Measurements from ENCODE around the gene SIPA1L3. TPM values are rescaled to one million over a fixed set of nuclear protein-coding genes. Genes with fewer than 3 reads are reported as not detected.

SIPA1L3 gene
- total RNA-seq, 4 donors from 2014 or later, result 11.1 to 25.3 (median 14.5) TPM

DNA sequence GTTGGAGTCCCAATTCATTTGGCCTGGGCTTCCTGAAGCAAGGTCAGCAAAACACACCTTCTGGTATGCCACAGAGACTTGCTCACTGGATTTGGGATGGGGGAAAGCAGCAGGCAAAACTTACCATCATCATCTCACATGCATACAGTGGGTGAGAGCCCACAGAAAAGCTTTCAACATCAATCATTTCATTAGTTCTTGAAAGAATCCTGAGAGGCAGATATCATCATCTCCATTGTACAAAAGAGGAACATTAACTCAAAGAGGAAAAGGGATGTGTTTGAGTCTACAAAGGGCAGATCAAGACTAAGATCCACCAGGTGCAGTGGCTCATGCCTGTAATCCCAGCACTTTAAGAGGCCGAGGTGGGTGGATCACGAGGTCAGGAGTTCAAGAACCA is 7.0 kb upstream of the SIPA1L3 start:
- no peak overlapping the region for H3K4me3 ChIP-seq
- DNase-seq, result no peak
- no peaks in the 10 kb centered on the region for H3K36me3 ChIP-seq
- intact Hi-C loops (cut with DNase I), result loop anchor here (5.0 kb wide), 1 partner anchor 327 kb away; no protein-coding TSS in a partner anchor
- WGBS, 2 donors, result 65 to 81% methylated on average over 2 of the region's 2 CpGs
- H3K4me1 ChIP-seq, result no peaks in the 10 kb centered on the region
- TF ChIP-seq, protein P1, sequence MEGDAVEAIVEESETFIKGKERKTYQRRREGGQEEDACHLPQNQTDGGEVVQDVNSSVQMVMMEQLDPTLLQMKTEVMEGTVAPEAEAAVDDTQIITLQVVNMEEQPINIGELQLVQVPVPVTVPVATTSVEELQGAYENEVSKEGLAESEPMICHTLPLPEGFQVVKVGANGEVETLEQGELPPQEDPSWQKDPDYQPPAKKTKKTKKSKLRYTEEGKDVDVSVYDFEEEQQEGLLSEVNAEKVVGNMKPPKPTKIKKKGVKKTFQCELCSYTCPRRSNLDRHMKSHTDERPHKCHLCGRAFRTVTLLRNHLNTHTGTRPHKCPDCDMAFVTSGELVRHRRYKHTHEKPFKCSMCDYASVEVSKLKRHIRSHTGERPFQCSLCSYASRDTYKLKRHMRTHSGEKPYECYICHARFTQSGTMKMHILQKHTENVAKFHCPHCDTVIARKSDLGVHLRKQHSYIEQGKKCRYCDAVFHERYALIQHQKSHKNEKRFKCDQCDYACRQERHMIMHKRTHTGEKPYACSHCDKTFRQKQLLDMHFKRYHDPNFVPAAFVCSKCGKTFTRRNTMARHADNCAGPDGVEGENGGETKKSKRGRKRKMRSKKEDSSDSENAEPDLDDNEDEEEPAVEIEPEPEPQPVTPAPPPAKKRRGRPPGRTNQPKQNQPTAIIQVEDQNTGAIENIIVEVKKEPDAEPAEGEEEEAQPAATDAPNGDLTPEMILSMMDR (IDR thresholded peaks at IDR 0.05), result no peak
- no peak for TF ChIP-seq POLR2A (IDR thresholded peaks at IDR 0.05)
- no peaks in the 10 kb centered on the region for H3K27me3 ChIP-seq
- no peak overlapping the region for H3K27ac ChIP-seq
- H3K9me3 ChIP-seq, result no peaks in the 10 kb centered on the region

DNA sequence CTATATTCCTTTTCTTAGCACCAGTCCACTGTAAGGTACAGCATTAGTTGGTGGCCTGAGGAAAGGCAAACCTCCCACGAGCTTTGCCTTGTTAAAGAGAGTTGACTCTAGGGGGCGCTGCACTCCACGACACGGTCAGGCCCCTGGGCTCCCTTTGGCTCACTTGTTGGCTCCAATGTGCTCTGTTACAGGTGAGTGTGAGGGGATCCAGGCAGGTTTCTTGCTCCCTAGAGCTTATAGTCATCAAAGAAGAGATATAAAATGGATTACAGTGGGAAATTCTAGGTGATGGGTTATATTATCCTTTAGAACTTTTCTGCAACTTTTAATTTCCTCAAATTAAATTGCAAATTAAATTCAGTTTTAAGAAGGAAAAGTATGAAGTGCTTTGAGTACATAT is 4.3 kb upstream of the SIPA1L3 start:
- no peak for TF ChIP-seq POLR2A (IDR thresholded peaks at IDR 0.05)
- TF ChIP-seq, protein P1 (IDR thresholded peaks at IDR 0.05), result peak; percentile 74 to 86 (median 80)

DNA sequence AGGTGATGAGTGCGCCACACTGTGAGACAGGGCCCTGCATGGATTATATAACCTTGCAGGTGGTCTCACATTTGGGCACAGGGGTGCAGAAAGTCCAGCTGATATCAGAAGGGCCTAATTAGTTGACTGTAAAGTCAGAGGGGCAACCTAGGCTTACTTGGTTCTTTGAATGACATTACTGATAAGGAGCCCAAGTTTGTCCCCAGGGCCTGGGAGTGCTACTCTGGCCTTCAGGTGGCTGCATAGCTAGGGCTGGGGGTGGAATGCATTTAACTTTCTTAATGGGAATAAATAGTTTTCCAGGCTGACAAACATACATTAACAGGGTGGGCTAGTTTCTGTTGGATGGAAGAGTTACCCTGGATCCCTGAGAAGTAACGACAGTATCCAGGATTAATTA is 3.9 kb upstream of the SIPA1L3 start:
- H3K4me1 ChIP-seq, result peaks cover 6 to 13% (median 7%) of the 10 kb centered on the region in 3 donors
- no peaks in the 10 kb centered on the region for H3K27me3 ChIP-seq
- no peak for TF ChIP-seq POLR2A (IDR thresholded peaks at IDR 0.05)
- TF ChIP-seq, protein P1 (IDR thresholded peaks at IDR 0.05), result no peak
- H3K9me3 ChIP-seq, result no peaks in the 10 kb centered on the region
- no peak overlapping the region for H3K27ac ChIP-seq
- DNase-seq, result no peak
- H3K4me3 ChIP-seq, result no peak overlapping the region
- no peaks in the 10 kb centered on the region for H3K36me3 ChIP-seq
- WGBS, 2 donors, result 87 to 97% methylated on average over 2 of the region's 2 CpGs
- intact Hi-C loops (cut with DNase I), result loop anchor here (5.0 kb wide), 1 partner anchor 324 kb away; no protein-coding TSS in a partner anchor

More for the DNA sequence above, 4.3 kb upstream of the SIPA1L3 start:
- Histone ChIP-seq H3K27ac (no peak overlapping the region), H3K36me3 (no peaks in the 10 kb centered on the region), H3K9me3 (no peaks in the 10 kb centered on the region), H3K27me3 (no peaks in the 10 kb centered on the region), H3K4me3 (no peak overlapping the region), H3K4me1 (peaks cover 3 to 9% (median 6%) of the 10 kb centered on the region in 3 donors)
- intact Hi-C loops (cut with DNase I), result loop anchor here (5.0 kb wide), 1 partner anchor 325 kb away; no protein-coding TSS in a partner anchor
- no peak for DNase-seq
- WGBS, 2 donors, result 0% methylated on average over 3 to 4 of the region's 4 CpGs

DNA sequence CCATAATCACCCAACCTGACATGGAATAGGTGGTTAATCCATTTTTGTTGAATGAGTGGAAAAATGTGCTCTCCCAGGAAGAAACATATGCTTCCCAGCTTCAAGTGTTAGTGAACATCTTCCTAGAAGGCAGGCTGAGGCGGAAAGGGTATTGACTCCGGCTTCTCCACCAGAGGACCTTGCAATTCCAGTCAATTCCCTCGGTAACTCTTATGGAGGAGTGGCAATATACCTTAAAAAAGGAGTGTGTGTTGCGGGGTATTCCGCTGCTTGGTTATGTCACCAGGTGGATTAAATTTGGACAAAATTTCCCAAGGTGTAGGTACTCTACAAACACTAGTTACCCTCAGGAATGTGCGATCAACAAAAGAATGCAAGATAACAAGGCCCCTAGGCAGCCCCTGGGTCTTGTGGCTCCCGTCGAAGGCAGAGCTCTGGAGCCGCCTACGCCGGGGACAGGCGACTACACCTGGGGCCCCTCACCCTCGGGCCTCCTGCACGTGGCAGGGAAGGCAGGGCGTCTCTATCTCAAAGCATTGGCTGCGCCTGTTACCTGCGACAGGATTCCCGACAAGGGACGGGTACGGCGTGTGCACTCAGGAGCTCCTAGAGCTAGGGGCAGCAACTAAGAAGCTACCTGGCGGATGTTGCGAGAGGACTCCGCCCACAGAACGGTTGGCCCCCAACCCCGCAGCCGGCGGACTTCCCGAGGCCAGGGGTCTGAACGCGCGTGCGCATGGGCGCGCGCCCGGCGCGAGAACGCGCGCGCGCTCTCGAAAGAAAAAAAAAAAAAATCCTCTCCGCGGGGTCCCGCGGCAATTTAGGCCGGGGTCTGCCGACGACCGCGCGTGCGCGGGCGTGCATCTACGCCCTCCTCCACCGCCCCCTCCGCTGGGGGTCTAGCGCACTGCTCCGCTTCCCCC is 801 bp upstream of the SIPA1L3 start, which contains the start of gene WDR87:
TSS of gene WDR87 (minus strand) at position 649 of the 923 bp plus-strand sequence. CDS start 8,355 bp downstream, outside the sequence.
- no peak for DNase-seq
- H3K27ac ChIP-seq, result peak within 1 kb of the TSS; percentile 75 to 84 (median 80)
- H3K27me3 ChIP-seq, result no peaks in the 10 kb centered on the region
- no peaks in the 10 kb centered on the region for H3K9me3 ChIP-seq
- TF ChIP-seq POLR2A (IDR thresholded peaks at IDR 0.05), result no peak
- TF ChIP-seq, protein P1 (IDR thresholded peaks at IDR 0.05), result no peak
- intact Hi-C loops (cut with DNase I), result loop anchor here (5.0 kb wide), 1 partner anchor 186 kb away; no protein-coding TSS in a partner anchor
- WGBS, 2 donors, result 12 to 13% methylated on average over 29 to 31 of the region's 63 CpGs
- peak within 1 kb of the TSS; percentile 85 to 98 (median 93) for H3K4me3 ChIP-seq
- H3K36me3 ChIP-seq, result no peaks in the 10 kb centered on the region
- H3K4me1 ChIP-seq, result peaks cover 6 to 33% (median 14%) of the 10 kb centered on the region in 3 donors
